HL-60 (cell line): ENCODE measurements around the gene RAD23A.

ENCODE experiments used
- POLR2AphosphoS5 ChIP-seq: IDR thresholded peaks from 2 replicates; pipeline ENCODE4 v1.6.1; 2012; ENCODE audit warnings: low read depth
- SPI1 ChIP-seq: IDR thresholded peaks from 2 replicates; pipeline ENCODE4 v1.6.1; 2012; ENCODE audit warnings: low read depth, mild to moderate bottlenecking, borderline replicate concordance
- TF ChIP-seq, protein P1 (sequence below): IDR thresholded peaks from one replicate; pipeline ENCODE4 v1.5.1; 2011; ENCODE audit warnings: low read length, control low read depth, inconsistent platforms; ENCODE audit not compliant: insufficient read depth
- TF ChIP-seq, protein P2 (sequence below): IDR thresholded peaks from 2 replicates; pipeline ENCODE4 v1.6.1; 2012; ENCODE audit warnings: low read depth; ENCODE audit not compliant: insufficient replicate concordance

DNA sequence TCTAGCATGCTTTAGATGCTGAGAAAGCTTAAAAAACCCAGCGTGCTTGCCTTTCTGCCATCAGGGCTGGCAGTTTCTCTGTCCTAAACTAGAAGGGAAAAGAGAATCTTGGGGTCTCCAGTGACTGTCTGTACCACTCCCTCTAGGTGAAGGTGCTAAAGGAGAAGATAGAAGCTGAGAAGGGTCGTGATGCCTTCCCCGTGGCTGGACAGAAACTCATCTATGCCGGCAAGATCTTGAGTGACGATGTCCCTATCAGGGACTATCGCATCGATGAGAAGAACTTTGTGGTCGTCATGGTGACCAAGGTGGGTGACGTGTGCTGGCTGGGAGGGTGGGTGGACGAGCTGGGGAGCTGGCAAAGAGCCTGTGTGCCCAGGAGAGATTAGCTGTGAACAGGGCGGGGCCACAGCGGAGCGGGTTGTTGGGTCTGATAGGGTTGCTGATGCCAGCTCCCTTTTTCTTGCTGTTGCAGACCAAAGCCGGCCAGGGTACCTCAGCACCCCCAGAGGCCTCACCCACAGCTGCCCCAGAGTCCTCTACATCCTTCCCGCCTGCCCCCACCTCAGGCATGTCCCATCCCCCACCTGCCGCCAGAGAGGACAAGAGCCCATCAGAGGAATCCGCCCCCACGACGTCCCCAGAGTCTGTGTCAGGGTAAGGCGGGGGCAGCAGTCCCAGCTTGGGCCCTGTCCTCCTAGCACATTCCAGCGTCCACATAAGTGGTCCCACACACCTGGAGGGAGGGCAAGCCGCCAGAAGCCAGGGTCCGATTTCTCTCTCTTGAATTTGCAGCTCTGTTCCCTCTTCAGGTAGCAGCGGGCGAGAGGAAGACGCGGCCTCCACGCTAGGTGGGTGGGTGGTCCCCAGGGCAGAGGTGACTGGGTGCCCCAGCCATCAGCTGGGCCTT, 2.3 kb downstream of the RAD23A start:
- TF ChIP-seq, protein P1, sequence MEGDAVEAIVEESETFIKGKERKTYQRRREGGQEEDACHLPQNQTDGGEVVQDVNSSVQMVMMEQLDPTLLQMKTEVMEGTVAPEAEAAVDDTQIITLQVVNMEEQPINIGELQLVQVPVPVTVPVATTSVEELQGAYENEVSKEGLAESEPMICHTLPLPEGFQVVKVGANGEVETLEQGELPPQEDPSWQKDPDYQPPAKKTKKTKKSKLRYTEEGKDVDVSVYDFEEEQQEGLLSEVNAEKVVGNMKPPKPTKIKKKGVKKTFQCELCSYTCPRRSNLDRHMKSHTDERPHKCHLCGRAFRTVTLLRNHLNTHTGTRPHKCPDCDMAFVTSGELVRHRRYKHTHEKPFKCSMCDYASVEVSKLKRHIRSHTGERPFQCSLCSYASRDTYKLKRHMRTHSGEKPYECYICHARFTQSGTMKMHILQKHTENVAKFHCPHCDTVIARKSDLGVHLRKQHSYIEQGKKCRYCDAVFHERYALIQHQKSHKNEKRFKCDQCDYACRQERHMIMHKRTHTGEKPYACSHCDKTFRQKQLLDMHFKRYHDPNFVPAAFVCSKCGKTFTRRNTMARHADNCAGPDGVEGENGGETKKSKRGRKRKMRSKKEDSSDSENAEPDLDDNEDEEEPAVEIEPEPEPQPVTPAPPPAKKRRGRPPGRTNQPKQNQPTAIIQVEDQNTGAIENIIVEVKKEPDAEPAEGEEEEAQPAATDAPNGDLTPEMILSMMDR = no peak
- TF ChIP-seq POLR2AphosphoS5 (no peak; the same call in 1 of the 2 replicates), SPI1 (no peak)
- TF ChIP-seq, protein P2, sequence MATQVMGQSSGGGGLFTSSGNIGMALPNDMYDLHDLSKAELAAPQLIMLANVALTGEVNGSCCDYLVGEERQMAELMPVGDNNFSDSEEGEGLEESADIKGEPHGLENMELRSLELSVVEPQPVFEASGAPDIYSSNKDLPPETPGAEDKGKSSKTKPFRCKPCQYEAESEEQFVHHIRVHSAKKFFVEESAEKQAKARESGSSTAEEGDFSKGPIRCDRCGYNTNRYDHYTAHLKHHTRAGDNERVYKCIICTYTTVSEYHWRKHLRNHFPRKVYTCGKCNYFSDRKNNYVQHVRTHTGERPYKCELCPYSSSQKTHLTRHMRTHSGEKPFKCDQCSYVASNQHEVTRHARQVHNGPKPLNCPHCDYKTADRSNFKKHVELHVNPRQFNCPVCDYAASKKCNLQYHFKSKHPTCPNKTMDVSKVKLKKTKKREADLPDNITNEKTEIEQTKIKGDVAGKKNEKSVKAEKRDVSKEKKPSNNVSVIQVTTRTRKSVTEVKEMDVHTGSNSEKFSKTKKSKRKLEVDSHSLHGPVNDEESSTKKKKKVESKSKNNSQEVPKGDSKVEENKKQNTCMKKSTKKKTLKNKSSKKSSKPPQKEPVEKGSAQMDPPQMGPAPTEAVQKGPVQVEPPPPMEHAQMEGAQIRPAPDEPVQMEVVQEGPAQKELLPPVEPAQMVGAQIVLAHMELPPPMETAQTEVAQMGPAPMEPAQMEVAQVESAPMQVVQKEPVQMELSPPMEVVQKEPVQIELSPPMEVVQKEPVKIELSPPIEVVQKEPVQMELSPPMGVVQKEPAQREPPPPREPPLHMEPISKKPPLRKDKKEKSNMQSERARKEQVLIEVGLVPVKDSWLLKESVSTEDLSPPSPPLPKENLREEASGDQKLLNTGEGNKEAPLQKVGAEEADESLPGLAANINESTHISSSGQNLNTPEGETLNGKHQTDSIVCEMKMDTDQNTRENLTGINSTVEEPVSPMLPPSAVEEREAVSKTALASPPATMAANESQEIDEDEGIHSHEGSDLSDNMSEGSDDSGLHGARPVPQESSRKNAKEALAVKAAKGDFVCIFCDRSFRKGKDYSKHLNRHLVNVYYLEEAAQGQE = no peak
